Adrenal gland (tissue), 5 donors: ENCODE results near the gene CPM.

Source experiments
- POLR2A ChIP-seq, 2 donors: fragments of 450-650 bp; IDR thresholded peaks; one replicate each; pipeline ENCODE4 v1.6.1; 2017; ENCODE audit warnings: antibody characterized with exemption in 2 of 2, mild to moderate bottlenecking in 2 of 2, moderate library complexity in 1 of 2
- TF ChIP-seq, protein P1 (sequence below), 6 experiments: fragments of 450-650 bp in 4 of 6; fragments of 200-600 bp in 2 of 6; sonication (generic) in 1 of 6; IDR thresholded peaks; 1 replicate in 5 of 6; 2 replicates in 1 of 6; pipeline versions ENCODE4 v1.5.1 to v1.8.0; 2016 to 2021; ENCODE audit warnings: antibody characterized with exemption in 6 of 6, mild to moderate bottlenecking in 2 of 6, moderate library complexity in 1 of 6
- donor health status: DM: no; HTN: no; CAD: no.

DNA sequence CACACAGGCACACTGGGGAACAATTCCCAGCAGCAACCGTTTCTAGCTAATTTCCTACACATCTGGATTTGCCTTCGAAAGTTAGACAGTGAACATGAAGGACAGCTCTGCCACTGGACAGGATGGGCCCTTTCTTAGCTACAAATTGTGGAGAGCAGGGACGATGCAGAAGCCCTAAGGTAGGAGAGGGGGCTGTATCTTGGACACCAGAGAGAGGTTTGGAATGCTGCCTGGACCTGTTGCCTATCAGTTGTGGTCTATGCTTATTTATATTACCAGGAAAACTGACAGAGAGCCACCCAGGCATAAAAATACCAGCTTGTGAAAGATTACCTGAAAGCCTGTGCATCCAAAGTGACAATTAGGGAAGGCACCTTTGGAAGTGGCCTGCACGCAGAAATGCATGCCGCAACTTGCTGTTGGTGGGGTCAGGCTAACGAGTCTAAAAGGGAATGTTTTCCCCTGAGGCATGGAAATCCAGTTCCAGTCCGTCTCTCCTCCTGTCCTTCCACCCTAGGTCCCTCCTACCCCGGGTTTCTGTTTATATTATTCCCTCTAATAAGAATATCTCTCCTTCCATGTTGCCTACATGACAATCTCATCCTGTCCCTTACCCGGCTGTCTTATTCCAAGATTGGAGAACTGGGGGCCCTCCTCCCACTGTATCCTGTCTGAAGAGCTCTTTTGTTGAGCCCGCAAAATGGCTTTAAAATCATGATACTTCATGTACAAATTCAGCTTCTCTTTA, 64.8 kb downstream of the CPM start:
- TF ChIP-seq, protein P1, sequence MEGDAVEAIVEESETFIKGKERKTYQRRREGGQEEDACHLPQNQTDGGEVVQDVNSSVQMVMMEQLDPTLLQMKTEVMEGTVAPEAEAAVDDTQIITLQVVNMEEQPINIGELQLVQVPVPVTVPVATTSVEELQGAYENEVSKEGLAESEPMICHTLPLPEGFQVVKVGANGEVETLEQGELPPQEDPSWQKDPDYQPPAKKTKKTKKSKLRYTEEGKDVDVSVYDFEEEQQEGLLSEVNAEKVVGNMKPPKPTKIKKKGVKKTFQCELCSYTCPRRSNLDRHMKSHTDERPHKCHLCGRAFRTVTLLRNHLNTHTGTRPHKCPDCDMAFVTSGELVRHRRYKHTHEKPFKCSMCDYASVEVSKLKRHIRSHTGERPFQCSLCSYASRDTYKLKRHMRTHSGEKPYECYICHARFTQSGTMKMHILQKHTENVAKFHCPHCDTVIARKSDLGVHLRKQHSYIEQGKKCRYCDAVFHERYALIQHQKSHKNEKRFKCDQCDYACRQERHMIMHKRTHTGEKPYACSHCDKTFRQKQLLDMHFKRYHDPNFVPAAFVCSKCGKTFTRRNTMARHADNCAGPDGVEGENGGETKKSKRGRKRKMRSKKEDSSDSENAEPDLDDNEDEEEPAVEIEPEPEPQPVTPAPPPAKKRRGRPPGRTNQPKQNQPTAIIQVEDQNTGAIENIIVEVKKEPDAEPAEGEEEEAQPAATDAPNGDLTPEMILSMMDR (IDR thresholded peaks at IDR 0.05): no peak
- no peak for TF ChIP-seq POLR2A (IDR thresholded peaks at IDR 0.05)
